H1 (cell line): Measurements from ENCODE around the gene FAM169A. TPM values are rescaled to one million over a fixed set of nuclear protein-coding genes. Genes with fewer than 3 reads are reported as not detected.

Experiments used
- CEBPB ChIP-seq: IDR thresholded peaks from 2 replicates; pipeline ENCODE4 v1.6.1; 2012; ENCODE audit warnings: low read depth, low read length
- CREB1 ChIP-seq: IDR thresholded peaks from 2 replicates; pipeline ENCODE4 v1.6.1; 2012; ENCODE audit warnings: inconsistent platforms
- EP300 ChIP-seq, 2 experiments: IDR thresholded peaks; 1 replicate in 1 of 2; 2 replicates in 1 of 2; pipeline ENCODE4 v1.6.1; 2011 to 2012; ENCODE audit warnings: low read depth in 2 of 2, low read length in 2 of 2, mild to moderate bottlenecking in 2 of 2, borderline replicate concordance in 1 of 2, inconsistent platforms in 1 of 2, moderate library complexity in 1 of 2
- EZH2 ChIP-seq: fragments of 200-600 bp; sonication (generic); IDR thresholded peaks from 2 replicates; pipeline ENCODE4 v1.7.1; 2012; ENCODE audit warnings: low read depth, mild to moderate bottlenecking, moderate library complexity, low read length, inconsistent platforms; ENCODE audit not compliant: severe bottlenecking
- KDM4A ChIP-seq: IDR thresholded peaks from one replicate; pipeline ENCODE4 v1.7.1; 2012; ENCODE audit warnings: low read depth, mild to moderate bottlenecking, moderate library complexity, low read length, inconsistent platforms; ENCODE audit not compliant: severe bottlenecking
- KDM5A ChIP-seq: fragments of 200-600 bp; IDR thresholded peaks from 2 replicates; pipeline ENCODE4 v1.7.1; 2012; ENCODE audit warnings: mild to moderate bottlenecking, low read length, inconsistent platforms, mixed read lengths
- NANOG ChIP-seq: IDR thresholded peaks from 2 replicates; pipeline ENCODE4 v1.6.1; 2011; ENCODE audit warnings: low read length, low read depth, mild to moderate bottlenecking, inconsistent platforms; ENCODE audit not compliant: insufficient read depth, poor library complexity, severe bottlenecking
- POLR2AphosphoS5 ChIP-seq: IDR thresholded peaks from 2 replicates; pipeline ENCODE4 v1.6.1; 2011; ENCODE audit warnings: low read depth, low read length
- SIRT6 ChIP-seq: IDR thresholded peaks from one replicate; pipeline ENCODE4 v1.7.1; 2012; ENCODE audit warnings: low read length, inconsistent platforms
- SP2 ChIP-seq: IDR thresholded peaks from 2 replicates; pipeline ENCODE4 v1.6.1; 2012; ENCODE audit warnings: mild to moderate bottlenecking, low read length, inconsistent platforms
- TAF7 ChIP-seq: optimal IDR thresholded peaks from 2 replicates; pipeline ENCODE3; 2011; ENCODE audit warnings: low read depth, mild to moderate bottlenecking, inconsistent platforms, low read length, moderate library complexity, borderline replicate concordance
- polyA plus RNA-seq, 7 experiments: library from polyadenylated mRNA; depleted of rRNA in 3 of 7; stranded (reverse) in 5 of 7; unstranded in 2 of 7; fragments of >200 nt in 5 of 7; fragments of 200-250 nt in 2 of 7; gene quantifications; 1 replicate in 5 of 7; 2 replicates in 1 of 7; 4 replicates in 1 of 7; pipeline versions ENCODE4 v1.2.1 to v1.2.3, GENCODE V29; 2011 to 2013; ENCODE audit warnings: missing spikeins in 2 of 7, mixed read lengths in 2 of 7
- total RNA-seq: library from RNA; stranded (reverse); fragmentation: NEBNext Ultra II Directional; extraction: Animal tissue kit (Norgen Biotek cat#: 25700); gene quantifications from 2 replicates; pipeline ENCODE4 v1.2.1, GENCODE V29; 2021
- TF ChIP-seq, protein P1 (sequence below): fragments of 300-600 bp; sonication (generic); IDR thresholded peaks from 2 replicates; pipeline ENCODE4 v1.7.1; 2012; ENCODE audit warnings: low read length, moderate library complexity, mild to moderate bottlenecking, inconsistent platforms; ENCODE audit not compliant: insufficient replicate concordance

The FAM169A gene
- total and polyA plus RNA-seq, 2 of the 8 experiments (the other 6 are each of a cell fraction or from before 2014, with no cell fraction given), result 12.6 to 83.1 TPM

DNA sequence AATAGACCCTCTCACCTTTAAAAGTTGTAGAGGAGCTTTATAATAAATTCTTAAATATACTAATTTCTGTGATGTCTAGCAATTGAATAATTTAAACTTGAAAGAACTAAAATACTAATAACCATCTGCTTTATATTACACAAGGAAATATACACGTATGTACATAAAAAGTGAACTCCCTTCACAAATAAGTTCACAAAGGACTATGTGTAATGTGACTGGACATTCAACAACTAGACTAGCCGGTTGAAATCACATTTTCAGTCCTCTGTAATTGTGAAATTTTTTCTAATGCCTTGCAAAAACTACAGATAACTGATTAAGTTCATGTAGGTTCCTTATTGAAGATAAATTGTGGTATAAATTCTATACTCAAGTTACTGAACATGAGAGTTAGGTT, 87.6 kb downstream of the FAM169A start (continued):
- TF ChIP-seq, protein P1, sequence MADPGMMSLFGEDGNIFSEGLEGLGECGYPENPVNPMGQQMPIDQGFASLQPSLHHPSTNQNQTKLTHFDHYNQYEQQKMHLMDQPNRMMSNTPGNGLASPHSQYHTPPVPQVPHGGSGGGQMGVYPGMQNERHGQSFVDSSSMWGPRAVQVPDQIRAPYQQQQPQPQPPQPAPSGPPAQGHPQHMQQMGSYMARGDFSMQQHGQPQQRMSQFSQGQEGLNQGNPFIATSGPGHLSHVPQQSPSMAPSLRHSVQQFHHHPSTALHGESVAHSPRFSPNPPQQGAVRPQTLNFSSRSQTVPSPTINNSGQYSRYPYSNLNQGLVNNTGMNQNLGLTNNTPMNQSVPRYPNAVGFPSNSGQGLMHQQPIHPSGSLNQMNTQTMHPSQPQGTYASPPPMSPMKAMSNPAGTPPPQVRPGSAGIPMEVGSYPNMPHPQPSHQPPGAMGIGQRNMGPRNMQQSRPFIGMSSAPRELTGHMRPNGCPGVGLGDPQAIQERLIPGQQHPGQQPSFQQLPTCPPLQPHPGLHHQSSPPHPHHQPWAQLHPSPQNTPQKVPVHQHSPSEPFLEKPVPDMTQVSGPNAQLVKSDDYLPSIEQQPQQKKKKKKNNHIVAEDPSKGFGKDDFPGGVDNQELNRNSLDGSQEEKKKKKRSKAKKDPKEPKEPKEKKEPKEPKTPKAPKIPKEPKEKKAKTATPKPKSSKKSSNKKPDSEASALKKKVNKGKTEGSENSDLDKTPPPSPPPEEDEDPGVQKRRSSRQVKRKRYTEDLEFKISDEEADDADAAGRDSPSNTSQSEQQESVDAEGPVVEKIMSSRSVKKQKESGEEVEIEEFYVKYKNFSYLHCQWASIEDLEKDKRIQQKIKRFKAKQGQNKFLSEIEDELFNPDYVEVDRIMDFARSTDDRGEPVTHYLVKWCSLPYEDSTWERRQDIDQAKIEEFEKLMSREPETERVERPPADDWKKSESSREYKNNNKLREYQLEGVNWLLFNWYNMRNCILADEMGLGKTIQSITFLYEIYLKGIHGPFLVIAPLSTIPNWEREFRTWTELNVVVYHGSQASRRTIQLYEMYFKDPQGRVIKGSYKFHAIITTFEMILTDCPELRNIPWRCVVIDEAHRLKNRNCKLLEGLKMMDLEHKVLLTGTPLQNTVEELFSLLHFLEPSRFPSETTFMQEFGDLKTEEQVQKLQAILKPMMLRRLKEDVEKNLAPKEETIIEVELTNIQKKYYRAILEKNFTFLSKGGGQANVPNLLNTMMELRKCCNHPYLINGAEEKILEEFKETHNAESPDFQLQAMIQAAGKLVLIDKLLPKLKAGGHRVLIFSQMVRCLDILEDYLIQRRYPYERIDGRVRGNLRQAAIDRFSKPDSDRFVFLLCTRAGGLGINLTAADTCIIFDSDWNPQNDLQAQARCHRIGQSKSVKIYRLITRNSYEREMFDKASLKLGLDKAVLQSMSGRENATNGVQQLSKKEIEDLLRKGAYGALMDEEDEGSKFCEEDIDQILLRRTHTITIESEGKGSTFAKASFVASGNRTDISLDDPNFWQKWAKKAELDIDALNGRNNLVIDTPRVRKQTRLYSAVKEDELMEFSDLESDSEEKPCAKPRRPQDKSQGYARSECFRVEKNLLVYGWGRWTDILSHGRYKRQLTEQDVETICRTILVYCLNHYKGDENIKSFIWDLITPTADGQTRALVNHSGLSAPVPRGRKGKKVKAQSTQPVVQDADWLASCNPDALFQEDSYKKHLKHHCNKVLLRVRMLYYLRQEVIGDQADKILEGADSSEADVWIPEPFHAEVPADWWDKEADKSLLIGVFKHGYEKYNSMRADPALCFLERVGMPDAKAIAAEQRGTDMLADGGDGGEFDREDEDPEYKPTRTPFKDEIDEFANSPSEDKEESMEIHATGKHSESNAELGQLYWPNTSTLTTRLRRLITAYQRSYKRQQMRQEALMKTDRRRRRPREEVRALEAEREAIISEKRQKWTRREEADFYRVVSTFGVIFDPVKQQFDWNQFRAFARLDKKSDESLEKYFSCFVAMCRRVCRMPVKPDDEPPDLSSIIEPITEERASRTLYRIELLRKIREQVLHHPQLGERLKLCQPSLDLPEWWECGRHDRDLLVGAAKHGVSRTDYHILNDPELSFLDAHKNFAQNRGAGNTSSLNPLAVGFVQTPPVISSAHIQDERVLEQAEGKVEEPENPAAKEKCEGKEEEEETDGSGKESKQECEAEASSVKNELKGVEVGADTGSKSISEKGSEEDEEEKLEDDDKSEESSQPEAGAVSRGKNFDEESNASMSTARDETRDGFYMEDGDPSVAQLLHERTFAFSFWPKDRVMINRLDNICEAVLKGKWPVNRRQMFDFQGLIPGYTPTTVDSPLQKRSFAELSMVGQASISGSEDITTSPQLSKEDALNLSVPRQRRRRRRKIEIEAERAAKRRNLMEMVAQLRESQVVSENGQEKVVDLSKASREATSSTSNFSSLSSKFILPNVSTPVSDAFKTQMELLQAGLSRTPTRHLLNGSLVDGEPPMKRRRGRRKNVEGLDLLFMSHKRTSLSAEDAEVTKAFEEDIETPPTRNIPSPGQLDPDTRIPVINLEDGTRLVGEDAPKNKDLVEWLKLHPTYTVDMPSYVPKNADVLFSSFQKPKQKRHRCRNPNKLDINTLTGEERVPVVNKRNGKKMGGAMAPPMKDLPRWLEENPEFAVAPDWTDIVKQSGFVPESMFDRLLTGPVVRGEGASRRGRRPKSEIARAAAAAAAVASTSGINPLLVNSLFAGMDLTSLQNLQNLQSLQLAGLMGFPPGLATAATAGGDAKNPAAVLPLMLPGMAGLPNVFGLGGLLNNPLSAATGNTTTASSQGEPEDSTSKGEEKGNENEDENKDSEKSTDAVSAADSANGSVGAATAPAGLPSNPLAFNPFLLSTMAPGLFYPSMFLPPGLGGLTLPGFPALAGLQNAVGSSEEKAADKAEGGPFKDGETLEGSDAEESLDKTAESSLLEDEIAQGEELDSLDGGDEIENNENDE, result no peak
- TF ChIP-seq NANOG, result no peak
- TF ChIP-seq SP2, result no peak
- no peak for TF ChIP-seq SIRT6
- TF ChIP-seq KDM5A, result no peak
- no peak for TF ChIP-seq EP300 (IDR thresholded peaks at IDR 0.05; ENCODE audit: borderline replicate concordance in 1 of 2, low read depth in 2 of 2, low read length in 2 of 2)
- no peak for TF ChIP-seq CEBPB
- no peak for TF ChIP-seq CREB1
- no peak for TF ChIP-seq TAF7
- no peak for TF ChIP-seq EZH2
- no peak for TF ChIP-seq POLR2AphosphoS5
- no peak for TF ChIP-seq KDM4A
